OCI-M2 (cell line): ENCODE results near the gene RIT2.

Experiments used
- DNase-seq: peaks from one replicate; lab custom pipeline; 2025; ENCODE audit not compliant: unreplicated experiment; lab: John Stamatoyannopoulos, UW

Gene RIT2

GRCh38 chr18:42706029-42706608 is 409.4 kb downstream of the RIT2 start:
- DNase-seq: no peak
